ENCODE data around the gene AOAH.

GRCh38 chr7:36749282-36749960, 25.1 kb upstream of the AOAH start:
- TF ChIP-seq ZNF292 (CRISPR knock-in tag; IDR thresholded peaks at IDR 0.05; ENCODE audit: borderline replicate concordance, low read depth) (no peak), TCF12 (IDR thresholded peaks at IDR 0.05) (no peak), TCF12 (CRISPR knock-in tag; IDR thresholded peaks at IDR 0.05) (no peak), ETV5 (CRISPR knock-in tag; IDR thresholded peaks at IDR 0.05; ENCODE audit: borderline replicate concordance) (no peak), EZH2 (conservative IDR thresholded peaks at IDR 0.05; ENCODE audit: low read depth, low read length) (no peak), BHLHE40 (IDR thresholded peaks at IDR 0.05; ENCODE audit: low read length) (no peak), GABPA (IDR thresholded peaks at IDR 0.05; ENCODE audit: low read depth, low read length) (no peak), GABPA (CRISPR knock-in tag; IDR thresholded peaks at IDR 0.05; ENCODE audit: low read depth) (no peak)
- TF ChIP-seq, protein P1, sequence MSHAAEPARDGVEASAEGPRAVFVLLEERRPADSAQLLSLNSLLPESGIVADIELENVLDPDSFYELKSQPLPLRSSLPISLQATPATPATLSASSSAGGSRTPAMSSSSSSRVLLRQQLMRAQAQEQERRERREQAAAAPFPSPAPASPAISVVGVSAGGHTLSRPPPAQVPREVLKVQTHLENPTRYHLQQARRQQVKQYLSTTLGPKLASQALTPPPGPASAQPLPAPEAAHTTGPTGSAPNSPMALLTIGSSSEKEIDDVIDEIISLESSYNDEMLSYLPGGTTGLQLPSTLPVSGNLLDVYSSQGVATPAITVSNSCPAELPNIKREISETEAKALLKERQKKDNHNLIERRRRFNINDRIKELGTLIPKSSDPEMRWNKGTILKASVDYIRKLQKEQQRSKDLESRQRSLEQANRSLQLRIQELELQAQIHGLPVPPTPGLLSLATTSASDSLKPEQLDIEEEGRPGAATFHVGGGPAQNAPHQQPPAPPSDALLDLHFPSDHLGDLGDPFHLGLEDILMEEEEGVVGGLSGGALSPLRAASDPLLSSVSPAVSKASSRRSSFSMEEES (CRISPR knock-in tag; IDR thresholded peaks at IDR 0.05), result no peak
- TF ChIP-seq, protein P2, sequence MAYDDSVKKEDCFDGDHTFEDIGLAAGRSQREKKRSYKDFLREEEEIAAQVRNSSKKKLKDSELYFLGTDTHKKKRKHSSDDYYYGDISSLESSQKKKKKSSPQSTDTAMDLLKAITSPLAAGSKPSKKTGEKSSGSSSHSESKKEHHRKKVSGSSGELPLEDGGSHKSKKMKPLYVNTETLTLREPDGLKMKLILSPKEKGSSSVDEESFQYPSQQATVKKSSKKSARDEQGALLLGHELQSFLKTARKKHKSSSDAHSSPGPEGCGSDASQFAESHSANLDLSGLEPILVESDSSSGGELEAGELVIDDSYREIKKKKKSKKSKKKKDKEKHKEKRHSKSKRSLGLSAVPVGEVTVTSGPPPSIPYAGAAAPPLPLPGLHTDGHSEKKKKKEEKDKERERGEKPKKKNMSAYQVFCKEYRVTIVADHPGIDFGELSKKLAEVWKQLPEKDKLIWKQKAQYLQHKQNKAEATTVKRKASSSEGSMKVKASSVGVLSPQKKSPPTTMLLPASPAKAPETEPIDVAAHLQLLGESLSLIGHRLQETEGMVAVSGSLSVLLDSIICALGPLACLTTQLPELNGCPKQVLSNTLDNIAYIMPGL (CRISPR knock-in tag; IDR thresholded peaks at IDR 0.05; ENCODE audit: borderline replicate concordance in 1 of 2, low read depth in 1 of 2), result no peak

All from HepG2 (cell line).